ENCODE measurements around the gene ZBTB7C. TPM values are rescaled to one million over a fixed set of nuclear protein-coding genes. Genes with fewer than 3 reads are reported as not detected.
A peak's percentile ranks its signal among the peaks of the same experiment; 100 is the strongest.

Gene ZBTB7C
- total RNA-seq, 3 donors from 2014 or later, result 5.6 to 26.5 (median 6.1) TPM

DNA sequence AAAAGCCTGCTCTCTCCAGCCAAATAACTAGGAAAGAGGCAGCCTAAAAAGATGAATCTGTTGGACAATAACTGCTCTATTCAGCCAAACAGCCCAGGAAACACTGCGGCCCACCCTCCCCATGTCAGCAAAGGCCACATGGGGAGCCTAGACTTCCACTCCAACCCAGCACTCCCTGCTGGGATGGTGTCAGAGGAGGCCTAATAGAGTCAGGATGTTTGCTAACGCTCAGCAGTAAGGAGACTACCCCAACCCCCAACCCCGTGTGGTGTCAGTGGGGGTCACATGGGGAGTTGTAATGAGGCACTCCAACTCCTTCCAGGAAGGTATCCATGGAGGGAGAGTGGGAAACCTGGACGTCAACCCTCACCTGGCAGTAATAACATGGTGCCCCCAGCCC is 41.6 kb downstream of the ZBTB7C start:
- Histone ChIP-seq H3K36me3 (no peaks in the 10 kb centered on the region), H3K9me3 (no peaks in the 10 kb centered on the region), H3K27ac (no peak overlapping the region), H3K4me3 (no peak overlapping the region), H3K27me3 (no peaks in the 10 kb centered on the region), H3K4me1 (no peaks in the 10 kb centered on the region)
- TF ChIP-seq, protein P1, sequence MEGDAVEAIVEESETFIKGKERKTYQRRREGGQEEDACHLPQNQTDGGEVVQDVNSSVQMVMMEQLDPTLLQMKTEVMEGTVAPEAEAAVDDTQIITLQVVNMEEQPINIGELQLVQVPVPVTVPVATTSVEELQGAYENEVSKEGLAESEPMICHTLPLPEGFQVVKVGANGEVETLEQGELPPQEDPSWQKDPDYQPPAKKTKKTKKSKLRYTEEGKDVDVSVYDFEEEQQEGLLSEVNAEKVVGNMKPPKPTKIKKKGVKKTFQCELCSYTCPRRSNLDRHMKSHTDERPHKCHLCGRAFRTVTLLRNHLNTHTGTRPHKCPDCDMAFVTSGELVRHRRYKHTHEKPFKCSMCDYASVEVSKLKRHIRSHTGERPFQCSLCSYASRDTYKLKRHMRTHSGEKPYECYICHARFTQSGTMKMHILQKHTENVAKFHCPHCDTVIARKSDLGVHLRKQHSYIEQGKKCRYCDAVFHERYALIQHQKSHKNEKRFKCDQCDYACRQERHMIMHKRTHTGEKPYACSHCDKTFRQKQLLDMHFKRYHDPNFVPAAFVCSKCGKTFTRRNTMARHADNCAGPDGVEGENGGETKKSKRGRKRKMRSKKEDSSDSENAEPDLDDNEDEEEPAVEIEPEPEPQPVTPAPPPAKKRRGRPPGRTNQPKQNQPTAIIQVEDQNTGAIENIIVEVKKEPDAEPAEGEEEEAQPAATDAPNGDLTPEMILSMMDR (IDR thresholded peaks at IDR 0.05), result no peak
- TF ChIP-seq POLR2A (IDR thresholded peaks at IDR 0.05) (no peak), POLR2AphosphoS5 (IDR thresholded peaks at IDR 0.05) (no peak)
- intact Hi-C loops (cut with DNase I; ENCODE audit: low total_unique reads), result no loop called here
- no peak for DNase-seq (ENCODE audit: low spot score in 2 of 2)

DNA sequence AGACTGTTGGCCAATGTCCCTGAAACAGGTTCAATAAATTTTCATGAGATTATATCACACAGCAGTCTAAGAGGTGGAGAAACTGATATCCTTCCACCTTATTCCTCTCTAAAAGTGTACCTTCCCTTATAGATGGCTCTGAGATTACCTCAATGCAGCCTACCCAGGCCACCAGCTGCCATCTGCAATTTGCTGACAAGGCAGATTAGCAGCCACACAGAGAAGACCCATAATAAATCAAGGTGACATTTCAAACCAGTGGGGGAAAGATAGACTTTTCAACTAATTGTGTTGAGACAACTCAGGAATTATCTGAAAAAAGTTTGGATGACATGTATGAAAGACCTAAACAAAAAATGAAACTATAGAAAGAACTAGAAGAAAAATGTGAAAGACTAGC is 43.2 kb downstream of the ZBTB7C start:
- no peaks in the 10 kb centered on the region for H3K9me3 ChIP-seq
- no peak overlapping the region for H3K4me3 ChIP-seq
- no peaks in the 10 kb centered on the region for H3K4me1 ChIP-seq
- TF ChIP-seq POLR2AphosphoS5 (IDR thresholded peaks at IDR 0.05) (no peak), POLR2A (IDR thresholded peaks at IDR 0.05) (no peak)
- TF ChIP-seq, protein P1 (IDR thresholded peaks at IDR 0.05), result no peak
- DNase-seq (ENCODE audit: low spot score in 2 of 2), result no peak
- no peak overlapping the region for H3K27ac ChIP-seq
- intact Hi-C loops (cut with DNase I; ENCODE audit: low total_unique reads), result no loop called here
- no peaks in the 10 kb centered on the region for H3K27me3 ChIP-seq
- H3K36me3 ChIP-seq, result no peaks in the 10 kb centered on the region

DNA sequence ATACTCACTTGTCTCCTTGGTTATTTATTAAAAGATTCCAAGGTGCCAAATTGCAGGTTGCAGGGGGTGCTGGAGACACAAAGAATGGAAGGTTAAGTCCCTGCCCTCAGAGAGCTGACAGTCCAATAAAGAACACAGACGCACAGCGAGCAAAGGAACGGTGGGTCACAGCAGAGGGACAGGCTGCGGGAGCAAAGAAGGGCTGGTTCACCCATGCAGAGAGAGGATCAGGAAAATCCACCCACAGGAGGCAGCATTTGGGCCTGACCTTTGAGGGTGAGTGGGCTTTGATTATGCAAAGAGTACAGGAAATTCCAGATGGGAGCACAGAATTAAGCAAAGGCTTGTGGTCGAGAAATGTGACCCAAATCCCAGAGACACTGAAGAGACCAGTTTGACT is 45.0 kb downstream of the ZBTB7C start:
- DNase-seq (ENCODE audit: low spot score in 2 of 2), result no peak
- H3K4me3 ChIP-seq, result no peak overlapping the region

DNA sequence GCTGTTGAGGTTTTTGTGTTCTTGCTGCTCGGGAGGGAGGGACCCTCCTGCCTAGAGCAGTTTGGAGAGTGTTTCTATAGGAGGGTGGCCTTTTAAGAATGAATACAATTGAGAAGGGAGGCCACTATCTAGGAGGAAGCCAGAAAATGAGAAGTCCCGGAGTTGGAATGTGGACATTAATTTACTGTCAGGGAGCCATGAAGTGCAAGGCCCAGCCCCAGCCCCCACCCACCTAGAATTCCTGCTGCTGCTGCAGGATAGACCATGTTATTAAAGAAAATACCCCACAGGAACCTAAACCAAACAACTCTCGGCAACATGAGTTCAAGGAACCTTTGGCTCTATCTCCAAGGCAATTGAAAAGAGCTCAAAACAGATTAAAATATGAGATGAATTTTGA is 46.0 kb downstream of the ZBTB7C start:
- no peaks in the 10 kb centered on the region for H3K9me3 ChIP-seq
- H3K4me3 ChIP-seq, result no peak overlapping the region
- no peak for DNase-seq (ENCODE audit: low spot score in 2 of 2)
- H3K27ac ChIP-seq, result no peak overlapping the region
- H3K27me3 ChIP-seq, result no peaks in the 10 kb centered on the region
- no peaks in the 10 kb centered on the region for H3K4me1 ChIP-seq
- intact Hi-C loops (cut with DNase I; ENCODE audit: low total_unique reads), result no loop called here
- TF ChIP-seq, protein P1 (IDR thresholded peaks at IDR 0.05), result no peak
- no peak for TF ChIP-seq POLR2A (IDR thresholded peaks at IDR 0.05)
- no peak for TF ChIP-seq POLR2AphosphoS5 (IDR thresholded peaks at IDR 0.05)
- no peaks in the 10 kb centered on the region for H3K36me3 ChIP-seq

More for the DNA sequence above, 45.0 kb downstream of the ZBTB7C start:
- Histone ChIP-seq H3K27ac (no peak overlapping the region), H3K4me1 (no peaks in the 10 kb centered on the region), H3K27me3 (no peaks in the 10 kb centered on the region), H3K9me3 (no peaks in the 10 kb centered on the region), H3K36me3 (no peaks in the 10 kb centered on the region)
- TF ChIP-seq POLR2AphosphoS5 (IDR thresholded peaks at IDR 0.05) (no peak), POLR2A (IDR thresholded peaks at IDR 0.05) (no peak)
- TF ChIP-seq, protein P1 (IDR thresholded peaks at IDR 0.05), result no peak
- intact Hi-C loops (cut with DNase I; ENCODE audit: low total_unique reads), result no loop called here

DNA sequence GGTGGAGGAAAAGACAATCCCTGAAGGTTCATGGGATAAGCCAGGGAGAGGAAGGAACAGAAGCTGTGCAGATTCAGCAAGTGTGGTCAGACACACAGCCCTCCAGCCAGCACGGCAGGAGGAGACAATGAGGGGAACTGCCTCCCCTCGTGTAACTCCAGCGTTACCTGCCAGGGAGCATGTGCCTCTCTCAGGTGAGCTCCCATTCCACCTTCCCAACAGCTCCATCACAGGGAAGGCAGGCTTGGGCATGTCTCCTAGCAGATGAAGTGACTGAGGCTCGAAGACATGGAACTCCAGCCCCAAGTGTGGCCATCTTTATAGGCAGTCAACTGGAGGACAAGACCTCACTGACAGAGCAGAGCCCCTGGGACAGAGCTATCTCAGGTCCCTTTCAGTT is 47.4 kb downstream of the ZBTB7C start:
- DNase-seq (ENCODE audit: low spot score in 2 of 2), result no peak
- no peaks in the 10 kb centered on the region for H3K27me3 ChIP-seq
- no peaks in the 10 kb centered on the region for H3K9me3 ChIP-seq
- no peaks in the 10 kb centered on the region for H3K36me3 ChIP-seq
- intact Hi-C loops (cut with DNase I; ENCODE audit: low total_unique reads), result no loop called here
- peak overlapping the region; percentile 9 to 40 for H3K27ac ChIP-seq
- peaks cover 0 to 9% of the 10 kb centered on the region in 2 donors for H3K4me1 ChIP-seq
- H3K4me3 ChIP-seq, result no peak overlapping the region
- TF ChIP-seq, protein P1 (IDR thresholded peaks at IDR 0.05), result no peak
- TF ChIP-seq POLR2A (IDR thresholded peaks at IDR 0.05), result no peak
- TF ChIP-seq POLR2AphosphoS5 (IDR thresholded peaks at IDR 0.05), result no peak
